ENCODE data around the gene ASB16. TPM values are rescaled to one million over a fixed set of nuclear protein-coding genes. Genes with fewer than 3 reads are reported as not detected.

ASB16 gene
- total RNA-seq, 2 donors from 2014 or later, result 0.53 TPM; not detected in 1

DNA sequence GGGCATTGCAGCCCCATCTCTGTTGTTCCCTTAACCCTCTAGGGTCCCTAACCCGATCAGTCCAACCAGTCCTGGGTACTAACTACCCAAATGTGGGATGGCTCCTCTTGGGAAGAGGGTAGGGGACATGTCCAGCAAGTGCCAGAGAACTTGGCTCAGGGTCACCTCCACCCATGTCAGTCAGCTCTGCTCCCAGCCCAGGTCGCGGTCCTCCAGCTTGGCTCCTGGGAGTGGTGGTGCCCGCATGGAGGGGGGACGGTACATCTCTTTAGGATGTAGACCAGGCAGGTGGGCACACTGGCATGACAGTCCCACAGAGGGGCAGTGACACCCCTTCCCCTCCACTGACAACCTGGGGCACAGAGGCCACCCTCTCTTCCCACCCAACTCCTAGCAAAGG, 22.2 kb downstream of the ASB16 start:
- H3K4me1 ChIP-seq (ENCODE audit: control insufficient read depth, insufficient read depth, low read length), result peaks cover 12% of the 10 kb centered on the region
- Mint-ChIP-seq H3K27ac (peak overlapping the region; percentile 66), H3K4me1 (peaks cover 21% of the 10 kb centered on the region), H3K9me3 (no peaks in the 10 kb centered on the region), H3K36me3 (ENCODE audit: low read depth) (peaks cover 53% of the 10 kb centered on the region), H3K4me3 (no peak overlapping the region), H3K27me3 (ENCODE audit: insufficient read depth) (no peaks in the 10 kb centered on the region)
- no peak overlapping the region for H3K9ac ChIP-seq (ENCODE audit: extremely low read depth, low read length, poor library complexity, severe bottlenecking)
- peak overlapping the region; percentile 30 for H3K27ac ChIP-seq (ENCODE audit: low read depth, low read length)
- H3K4me3 ChIP-seq (ENCODE audit: low read length), result no peak overlapping the region
- H3K36me3 ChIP-seq (ENCODE audit: control insufficient read depth, insufficient read depth, low read length), result peaks cover 68% of the 10 kb centered on the region
- no peaks in the 10 kb centered on the region for H3K27me3 ChIP-seq (ENCODE audit: control insufficient read depth, insufficient read depth, low read length, poor library complexity, severe bottlenecking)
- no peaks in the 10 kb centered on the region for H3K9me3 ChIP-seq (ENCODE audit: control insufficient read depth, low read length)
- TF ChIP-seq CTCF (conservative IDR thresholded peaks at IDR 0.05), result no peak
- DNase-seq, result no peak
- 92 to 97% methylated on average over 2 to 4 of the region's 5 CpGs for WGBS, 2 experiments (ENCODE audit: insufficient coverage in 1 of 2, insufficient read length in 1 of 2)

DNA sequence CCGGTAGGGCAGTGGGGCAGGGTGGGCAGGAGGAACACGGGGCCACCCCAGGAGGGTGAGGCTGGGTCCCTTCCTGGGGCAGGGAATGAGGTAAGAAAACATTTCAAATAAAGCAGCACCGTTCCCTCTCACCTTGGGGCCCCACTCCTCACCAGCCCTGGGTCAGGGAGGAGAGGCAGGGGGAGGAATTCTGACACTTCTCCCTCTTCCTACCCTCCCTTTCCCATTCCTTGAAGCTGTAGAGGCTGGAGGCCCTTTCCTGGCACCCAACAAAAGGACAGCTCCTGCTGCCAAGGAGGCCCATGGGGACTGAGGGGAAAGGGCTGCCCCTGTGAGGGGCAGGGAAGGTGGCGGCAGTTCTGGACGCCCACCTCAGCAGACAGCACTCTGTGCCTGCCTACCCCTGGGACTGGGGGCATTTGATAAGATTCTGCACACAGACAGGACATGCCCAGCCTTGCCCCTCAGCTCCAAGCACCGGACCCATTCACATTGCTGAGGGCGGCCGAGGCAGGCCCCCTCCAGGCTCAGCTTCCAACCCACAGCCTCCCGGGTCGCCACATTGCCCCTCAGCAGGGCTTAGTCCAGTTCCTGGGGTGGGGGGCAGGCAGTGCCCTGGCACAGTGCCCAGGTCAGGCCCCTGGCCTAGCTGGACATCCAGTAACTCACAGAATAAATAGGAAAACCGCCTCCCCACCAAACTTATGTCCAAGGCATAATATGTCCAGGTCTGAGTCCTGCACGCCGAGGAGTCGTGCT, 23.0 kb downstream of the ASB16 start:
- Histone ChIP-seq H3K9me3 (ENCODE audit: control insufficient read depth, low read length) (no peaks in the 10 kb centered on the region), H3K4me1 (ENCODE audit: control insufficient read depth, insufficient read depth, low read length) (peaks cover 15% of the 10 kb centered on the region), H3K27ac (ENCODE audit: low read depth, low read length) (peak overlapping the region; percentile 30), H3K27me3 (ENCODE audit: control insufficient read depth, insufficient read depth, low read length, poor library complexity, severe bottlenecking) (no peaks in the 10 kb centered on the region), H3K9ac (ENCODE audit: extremely low read depth, low read length, poor library complexity, severe bottlenecking) (no peak overlapping the region), H3K36me3 (ENCODE audit: control insufficient read depth, insufficient read depth, low read length) (peaks cover 70% of the 10 kb centered on the region), H3K4me3 (ENCODE audit: low read length) (no peak overlapping the region)
- H3K27ac Mint-ChIP-seq, result no peak overlapping the region
- no peak for DNase-seq
- H3K4me3 Mint-ChIP-seq, result no peak overlapping the region
- H3K4me1 Mint-ChIP-seq, result peaks cover 24% of the 10 kb centered on the region
- WGBS, 2 experiments (ENCODE audit: insufficient coverage in 1 of 2, insufficient read length in 1 of 2), result 91 to 96% methylated on average over 10 to 14 of the region's 14 CpGs
- no peak for TF ChIP-seq CTCF (conservative IDR thresholded peaks at IDR 0.05)
- peaks cover 56% of the 10 kb centered on the region for H3K36me3 Mint-ChIP-seq (ENCODE audit: low read depth)
- H3K9me3 Mint-ChIP-seq, result no peaks in the 10 kb centered on the region
- H3K27me3 Mint-ChIP-seq (ENCODE audit: insufficient read depth), result no peaks in the 10 kb centered on the region

- Mint-ChIP-seq H3K9me3 (no peaks in the 10 kb centered on the region), H3K4me1 (peaks cover 28% of the 10 kb centered on the region), H3K4me3 (peak overlapping the region; percentile 71), H3K36me3 (ENCODE audit: low read depth) (peaks cover 45% of the 10 kb centered on the region), H3K27me3 (ENCODE audit: insufficient read depth) (no peaks in the 10 kb centered on the region), H3K27ac (no peak overlapping the region)
- peaks cover 54% of the 10 kb centered on the region for H3K36me3 ChIP-seq (ENCODE audit: control insufficient read depth, insufficient read depth, low read length)
- TF ChIP-seq CTCF (conservative IDR thresholded peaks at IDR 0.05), result no peak
- no peaks in the 10 kb centered on the region for H3K9me3 ChIP-seq (ENCODE audit: control insufficient read depth, low read length)
- H3K4me1 ChIP-seq (ENCODE audit: control insufficient read depth, insufficient read depth, low read length), result peaks cover 19% of the 10 kb centered on the region
- no peaks in the 10 kb centered on the region for H3K27me3 ChIP-seq (ENCODE audit: control insufficient read depth, insufficient read depth, low read length, poor library complexity, severe bottlenecking)
- 94 to 98% methylated on average over 10 to 15 of the region's 15 CpGs for WGBS, 2 experiments (ENCODE audit: insufficient coverage in 1 of 2, insufficient read length in 1 of 2)
- DNase-seq, result no peak
- no peak overlapping the region for H3K27ac ChIP-seq (ENCODE audit: low read depth, low read length)
- no peak overlapping the region for H3K9ac ChIP-seq (ENCODE audit: extremely low read depth, low read length, poor library complexity, severe bottlenecking)
- peak overlapping the region; percentile 90 for H3K4me3 ChIP-seq (ENCODE audit: low read length)
Measured at GRCh38 chr17:44197107-44197506, 26.6 kb downstream of the ASB16 start.

Measured in endodermal cell (in vitro differentiated cells).